HEK293 (cell line): ENCODE results near the gene PIGP.
"Not testable (repeated sequence)": the region's sequence is repeated elsewhere in the genome, so short reads cannot be mapped to it uniquely, and the experiment has no call there.

Experiments
- CTCF ChIA-PET: fragments of 350-600 bp; formaldehyde crosslinking; extraction: SDS; loops from one replicate; lab custom pipeline; 2021; ENCODE audit warnings: antibody characterized with exemption; lab: Yijun Ruan, JAX
- POLR2A ChIA-PET: fragments of 300-600 bp; formaldehyde crosslinking; extraction: SDS; loops from one replicate; lab custom pipeline; 2020; ENCODE audit warnings: antibody characterized with exemption, inconsistent platforms; lab: Yijun Ruan, JAX
- H3K27ac ChIP-seq: fragments of 200-500 bp; sonication (Bioruptor generic); 2 replicates; pipeline ENCODE4 v1.5.1; 2014; ENCODE audit warnings: low read depth, low read length, control low read depth, inconsistent platforms; ENCODE audit errors: extremely low read depth
- H3K36me3 ChIP-seq, 2 experiments: fragments of 200-500 bp in 1 of 2; sonication (Bioruptor generic) in 1 of 2; 1 replicate in 1 of 2; 2 replicates in 1 of 2; pipeline ENCODE4 v1.5.1; 2014 to 2017; ENCODE audit warnings: inconsistent platforms in 2 of 2, low read length in 2 of 2; ENCODE audit not compliant: control insufficient read depth in 2 of 2, insufficient read depth in 1 of 2
- H3K4me1 ChIP-seq: fragments of 200-500 bp; sonication (Bioruptor generic); 2 replicates; pipeline ENCODE4 v1.5.1; 2014; ENCODE audit warnings: mild to moderate bottlenecking, low read length, inconsistent platforms; ENCODE audit not compliant: control insufficient read depth, insufficient read depth
- H3K4me3 ChIP-seq: 2 replicates; pipeline ENCODE4 v1.5.1; 2011; ENCODE audit warnings: low read depth, mild to moderate bottlenecking, control low read depth, low read length, moderate library complexity
- H3K9me3 ChIP-seq: fragments of 200-500 bp; sonication (Bioruptor generic); 2 replicates; pipeline ENCODE4 v1.5.1; 2014; ENCODE audit warnings: low read depth, low read length, inconsistent platforms; ENCODE audit not compliant: control insufficient read depth, insufficient read depth
- HOXC10 ChIP-seq: sonication (generic); formaldehyde crosslinking; IDR thresholded peaks from 2 replicates; pipeline ENCODE4 v1.8.1; 2023; ENCODE audit warnings: mild to moderate bottlenecking, missing genetic modification reagents
- KLF1 ChIP-seq: fragments of 450-650 bp; formaldehyde crosslinking; IDR thresholded peaks from 2 replicates; pipeline ENCODE4 v1.5.1; 2016; ENCODE audit warnings: missing biosample characterization, missing genetic modification characterization
- KLF7 ChIP-seq: fragments of 450-650 bp; formaldehyde crosslinking; IDR thresholded peaks from 2 replicates; pipeline ENCODE4 v1.5.1; 2016; ENCODE audit warnings: missing biosample characterization, missing genetic modification characterization, borderline replicate concordance
- SP7 ChIP-seq: fragments of 450-650 bp; formaldehyde crosslinking; IDR thresholded peaks from 2 replicates; pipeline ENCODE4 v1.5.1; 2016; ENCODE audit warnings: missing biosample characterization, missing genetic modification characterization
- ZNF133 ChIP-seq: fragments of 450-650 bp; formaldehyde crosslinking; IDR thresholded peaks from 2 replicates; pipeline ENCODE4 v1.5.1; 2016; ENCODE audit warnings: missing biosample characterization, missing genetic modification characterization
- ZNF184 ChIP-seq: fragments of 450-650 bp; IDR thresholded peaks from 2 replicates; pipeline ENCODE4 v1.5.1; 2018; ENCODE audit warnings: missing biosample characterization, mild to moderate bottlenecking, missing genetic modification characterization
- ZNF19 ChIP-seq: fragments of 450-650 bp; formaldehyde crosslinking; IDR thresholded peaks from 2 replicates; pipeline ENCODE4; 2016; ENCODE audit warnings: missing biosample characterization, missing genetic modification characterization, low read depth
- ZNF223 ChIP-seq: fragments of 450-650 bp; formaldehyde crosslinking; IDR thresholded peaks from 2 replicates; pipeline ENCODE4 v1.5.1; 2016; ENCODE audit warnings: missing biosample characterization, missing genetic modification characterization
- ZNF239 ChIP-seq: fragments of 450-650 bp; formaldehyde crosslinking; IDR thresholded peaks from 2 replicates; pipeline ENCODE4 v1.5.1; 2016; ENCODE audit warnings: missing biosample characterization, missing genetic modification characterization
- ZNF266 ChIP-seq: fragments of 450-650 bp; formaldehyde crosslinking; IDR thresholded peaks from 2 replicates; pipeline ENCODE4 v1.5.1; 2016; ENCODE audit warnings: missing biosample characterization, missing genetic modification characterization, low read depth
- ZNF311 ChIP-seq: fragments of 450-650 bp; formaldehyde crosslinking; IDR thresholded peaks from 2 replicates; pipeline ENCODE4 v1.5.1; 2017; ENCODE audit warnings: missing biosample characterization, missing genetic modification characterization, borderline replicate concordance
- ZNF394 ChIP-seq: fragments of 450-650 bp; formaldehyde crosslinking; IDR thresholded peaks from 2 replicates; pipeline ENCODE4 v1.5.1; 2016; ENCODE audit warnings: missing biosample characterization, missing genetic modification characterization, mild to moderate bottlenecking, moderate library complexity, borderline replicate concordance
- ZNF521 ChIP-seq: fragments of 450-650 bp; formaldehyde crosslinking; IDR thresholded peaks from 2 replicates; pipeline ENCODE4 v1.5.1; 2017; ENCODE audit warnings: missing biosample characterization, mild to moderate bottlenecking, missing genetic modification characterization
- ZNF747 ChIP-seq: fragments of 450-650 bp; formaldehyde crosslinking; IDR thresholded peaks from 2 replicates; pipeline ENCODE4 v1.5.1; 2016; ENCODE audit warnings: missing biosample characterization, missing genetic modification characterization
- TF ChIP-seq, protein P1 (sequence below): fragments of 450-650 bp; IDR thresholded peaks from 2 replicates; pipeline ENCODE4 v1.5.1; 2018; ENCODE audit warnings: missing biosample characterization, mild to moderate bottlenecking, missing genetic modification characterization
- TF ChIP-seq, protein P2 (sequence below): fragments of 450-650 bp; formaldehyde crosslinking; IDR thresholded peaks from 2 replicates; pipeline ENCODE4 v1.5.1; 2016; ENCODE audit warnings: missing biosample characterization, missing genetic modification characterization
- TF ChIP-seq, protein P3 (sequence below): fragments of 450-650 bp; formaldehyde crosslinking; IDR thresholded peaks from 2 replicates; pipeline ENCODE4 v1.5.1; 2016; ENCODE audit warnings: missing biosample characterization, missing genetic modification characterization

PIGP gene

DNA sequence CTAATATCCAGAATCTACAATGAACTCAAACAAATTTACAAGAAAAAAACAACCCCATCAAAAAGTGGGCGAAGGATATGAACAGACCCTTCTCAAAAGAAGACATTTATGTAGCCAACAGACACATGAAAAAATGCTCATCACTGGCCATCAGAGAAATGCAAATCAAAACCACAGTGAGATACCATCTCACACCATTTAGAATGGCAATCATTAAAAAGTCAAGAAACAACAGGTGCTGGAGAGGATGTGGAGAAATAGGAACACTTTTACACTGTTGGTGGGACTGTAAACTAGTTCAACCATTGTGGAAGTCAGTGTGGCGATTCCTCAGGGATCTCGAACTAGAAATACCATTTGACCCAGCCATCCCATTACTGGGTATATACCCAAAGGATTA is 41.4 kb upstream of the PIGP start:
- H3K36me3 ChIP-seq, H3K9me3 ChIP-seq, POLR2A ChIA-PET, H3K4me3 ChIP-seq, H3K27ac ChIP-seq, H3K4me1 ChIP-seq, CTCF ChIA-PET: not testable (repeated sequence)
- peak; percentile 96 for TF ChIP-seq ZNF184 (tag by site-specific recombination)

DNA sequence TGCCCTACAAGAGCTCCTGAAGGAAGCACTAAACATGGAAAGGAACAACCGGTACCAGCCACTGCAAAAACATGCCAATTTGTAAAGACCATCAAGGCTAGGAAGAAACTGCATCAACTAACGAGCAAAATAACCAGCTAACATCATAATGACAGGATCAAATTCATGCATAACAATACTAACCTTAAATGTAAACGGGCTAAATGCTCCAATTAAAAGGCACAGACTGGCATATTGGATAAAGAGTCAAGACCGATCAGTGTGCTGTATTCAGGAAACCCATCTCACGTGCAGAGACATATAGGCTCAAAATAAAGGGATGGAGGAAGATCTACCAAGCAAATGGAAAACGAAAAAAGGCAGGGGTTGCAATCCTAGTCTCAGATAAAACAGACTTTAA is 38.2 kb upstream of the PIGP start:
- H3K4me3 ChIP-seq, H3K9me3 ChIP-seq, H3K36me3 ChIP-seq, H3K27ac ChIP-seq, POLR2A ChIA-PET, CTCF ChIA-PET, H3K4me1 ChIP-seq: not testable (repeated sequence)

DNA sequence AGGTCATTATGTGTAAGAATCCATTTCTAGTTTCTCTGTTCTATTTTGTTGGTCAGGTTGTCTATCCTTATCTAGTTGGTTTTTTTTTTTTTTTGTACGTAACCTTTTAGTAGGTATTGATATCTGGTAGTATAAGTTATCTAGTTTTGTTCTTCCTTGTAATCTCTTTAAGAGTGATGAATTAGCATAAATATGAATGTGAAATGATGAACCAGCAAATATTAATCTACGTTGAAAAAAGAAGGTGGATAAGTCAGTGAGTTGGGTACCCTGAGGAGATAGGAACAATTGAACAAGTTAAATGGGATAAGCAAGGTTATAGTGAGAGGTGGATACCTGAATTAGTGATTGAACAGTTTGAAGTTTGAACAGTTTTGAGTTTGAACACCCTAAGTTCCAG is 34.1 kb upstream of the PIGP start:
- no peaks in the 10 kb centered on the region for H3K9me3 ChIP-seq
- no peak overlapping the region for H3K27ac ChIP-seq
- H3K4me3 ChIP-seq = no peak overlapping the region
- H3K4me1 ChIP-seq = no peaks in the 10 kb centered on the region
- TF ChIP-seq, protein P1, sequence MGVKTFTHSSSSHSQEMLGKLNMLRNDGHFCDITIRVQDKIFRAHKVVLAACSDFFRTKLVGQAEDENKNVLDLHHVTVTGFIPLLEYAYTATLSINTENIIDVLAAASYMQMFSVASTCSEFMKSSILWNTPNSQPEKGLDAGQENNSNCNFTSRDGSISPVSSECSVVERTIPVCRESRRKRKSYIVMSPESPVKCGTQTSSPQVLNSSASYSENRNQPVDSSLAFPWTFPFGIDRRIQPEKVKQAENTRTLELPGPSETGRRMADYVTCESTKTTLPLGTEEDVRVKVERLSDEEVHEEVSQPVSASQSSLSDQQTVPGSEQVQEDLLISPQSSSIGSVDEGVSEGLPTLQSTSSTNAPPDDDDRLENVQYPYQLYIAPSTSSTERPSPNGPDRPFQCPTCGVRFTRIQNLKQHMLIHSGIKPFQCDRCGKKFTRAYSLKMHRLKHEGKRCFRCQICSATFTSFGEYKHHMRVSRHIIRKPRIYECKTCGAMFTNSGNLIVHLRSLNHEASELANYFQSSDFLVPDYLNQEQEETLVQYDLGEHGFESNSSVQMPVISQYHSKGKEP = no peak
- TF ChIP-seq HOXC10 (CRISPR knock-in tag) = no peak
- TF ChIP-seq, protein P2, sequence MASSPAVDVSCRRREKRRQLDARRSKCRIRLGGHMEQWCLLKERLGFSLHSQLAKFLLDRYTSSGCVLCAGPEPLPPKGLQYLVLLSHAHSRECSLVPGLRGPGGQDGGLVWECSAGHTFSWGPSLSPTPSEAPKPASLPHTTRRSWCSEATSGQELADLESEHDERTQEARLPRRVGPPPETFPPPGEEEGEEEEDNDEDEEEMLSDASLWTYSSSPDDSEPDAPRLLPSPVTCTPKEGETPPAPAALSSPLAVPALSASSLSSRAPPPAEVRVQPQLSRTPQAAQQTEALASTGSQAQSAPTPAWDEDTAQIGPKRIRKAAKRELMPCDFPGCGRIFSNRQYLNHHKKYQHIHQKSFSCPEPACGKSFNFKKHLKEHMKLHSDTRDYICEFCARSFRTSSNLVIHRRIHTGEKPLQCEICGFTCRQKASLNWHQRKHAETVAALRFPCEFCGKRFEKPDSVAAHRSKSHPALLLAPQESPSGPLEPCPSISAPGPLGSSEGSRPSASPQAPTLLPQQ = no peak
- TF ChIP-seq, protein P3, sequence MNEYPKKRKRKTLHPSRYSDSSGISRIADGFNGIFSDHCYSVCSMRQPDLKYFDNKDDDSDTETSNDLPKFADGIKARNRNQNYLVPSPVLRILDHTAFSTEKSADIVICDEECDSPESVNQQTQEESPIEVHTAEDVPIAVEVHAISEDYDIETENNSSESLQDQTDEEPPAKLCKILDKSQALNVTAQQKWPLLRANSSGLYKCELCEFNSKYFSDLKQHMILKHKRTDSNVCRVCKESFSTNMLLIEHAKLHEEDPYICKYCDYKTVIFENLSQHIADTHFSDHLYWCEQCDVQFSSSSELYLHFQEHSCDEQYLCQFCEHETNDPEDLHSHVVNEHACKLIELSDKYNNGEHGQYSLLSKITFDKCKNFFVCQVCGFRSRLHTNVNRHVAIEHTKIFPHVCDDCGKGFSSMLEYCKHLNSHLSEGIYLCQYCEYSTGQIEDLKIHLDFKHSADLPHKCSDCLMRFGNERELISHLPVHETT (tag by site-specific recombination) = no peak
- TF ChIP-seq ZNF239 = no peak
- no peak for TF ChIP-seq ZNF223 (tag by site-specific recombination)
- no peak for TF ChIP-seq SP7 (tag by site-specific recombination)
- no peak for TF ChIP-seq ZNF311 (tag by site-specific recombination)
- no peak for TF ChIP-seq ZNF747
- TF ChIP-seq KLF1 (tag by site-specific recombination) = no peak
- no peak for TF ChIP-seq KLF7 (tag by site-specific recombination)
- no peak for TF ChIP-seq ZNF266 (tag by site-specific recombination)
- no peak for TF ChIP-seq ZNF521 (tag by site-specific recombination)
- no peak for TF ChIP-seq ZNF133 (tag by site-specific recombination)
- TF ChIP-seq ZNF19 (tag by site-specific recombination) = no peak
- ChIA-PET CTCF (no interaction called here), POLR2A (no interaction called here)
- H3K36me3 ChIP-seq = peaks cover 0 to 8% of the 10 kb centered on the region in 2 experiments; a peak in 1 of 3 replicates

DNA sequence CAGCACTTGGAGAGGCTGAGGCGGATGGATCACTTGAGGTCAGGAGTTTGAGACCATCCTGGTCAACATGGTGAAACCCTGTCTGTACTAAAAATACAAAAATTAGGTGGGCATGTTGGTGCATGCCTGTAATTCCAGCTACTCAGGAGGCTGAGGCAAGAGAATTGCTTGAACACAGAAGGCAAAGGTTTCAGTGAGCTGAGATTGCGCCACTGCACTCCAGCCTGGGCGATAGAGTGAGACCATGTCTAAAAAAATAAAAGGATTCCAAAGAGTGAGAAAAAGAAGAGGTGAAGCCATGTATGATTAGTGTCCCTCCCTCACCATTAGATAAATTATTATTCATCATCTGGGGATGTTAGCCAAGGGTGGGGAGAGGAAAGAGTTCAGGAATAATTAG is 29.9 kb upstream of the PIGP start:
- CTCF ChIA-PET, H3K27ac ChIP-seq, H3K4me1 ChIP-seq, H3K4me3 ChIP-seq, POLR2A ChIA-PET, H3K9me3 ChIP-seq: not testable (repeated sequence)
- TF ChIP-seq ZNF394 (tag by site-specific recombination) = 0 out of 2 replicates have a peak, but pooled peaks have one; percentile 17
- H3K36me3 ChIP-seq = peaks cover 11 to 14% of the 10 kb centered on the region in 2 experiments; a peak in 2 of 3 replicates
